Stomach (tissue), 4 donors: ENCODE data around the gene NBEAL2.

Experiments used
- CTCF ChIP-seq, 7 experiments: fragments of 450-650 bp in 4 of 7; fragments of 200-600 bp in 3 of 7; sonication (generic) in 3 of 7; IDR thresholded peaks; one replicate each; pipeline ENCODE4 v1.5.1; 2016 to 2019; ENCODE audit warnings: antibody characterized with exemption in 7 of 7, control low read depth in 2 of 7, mild to moderate bottlenecking in 1 of 7
- POLR2A ChIP-seq, 4 donors: fragments of 450-650 bp; IDR thresholded peaks; one replicate each; pipeline ENCODE4 v1.6.1; 2016; ENCODE audit warnings: antibody characterized with exemption in 4 of 4, control low read depth in 2 of 4, mild to moderate bottlenecking in 1 of 4, moderate library complexity in 1 of 4

- TF ChIP-seq CTCF (IDR thresholded peaks at IDR 0.05) (no peak), POLR2A (IDR thresholded peaks at IDR 0.05) (no peak)
Observed at GRCh38 chr3:46948830-46949671, 30.4 kb upstream of the NBEAL2 start.
